HG02798 (cell line): ENCODE results near the gene MRPL18.

Experiments
- ATAC-seq: cut with Tn5 transposase; IDR thresholded peaks from one replicate; pipeline ENCODE4 v1.9.1; 2021; ENCODE audit warnings: mild to moderate bottlenecking; ENCODE audit not compliant: unreplicated experiment, poor library complexity

MRPL18 gene

DNA sequence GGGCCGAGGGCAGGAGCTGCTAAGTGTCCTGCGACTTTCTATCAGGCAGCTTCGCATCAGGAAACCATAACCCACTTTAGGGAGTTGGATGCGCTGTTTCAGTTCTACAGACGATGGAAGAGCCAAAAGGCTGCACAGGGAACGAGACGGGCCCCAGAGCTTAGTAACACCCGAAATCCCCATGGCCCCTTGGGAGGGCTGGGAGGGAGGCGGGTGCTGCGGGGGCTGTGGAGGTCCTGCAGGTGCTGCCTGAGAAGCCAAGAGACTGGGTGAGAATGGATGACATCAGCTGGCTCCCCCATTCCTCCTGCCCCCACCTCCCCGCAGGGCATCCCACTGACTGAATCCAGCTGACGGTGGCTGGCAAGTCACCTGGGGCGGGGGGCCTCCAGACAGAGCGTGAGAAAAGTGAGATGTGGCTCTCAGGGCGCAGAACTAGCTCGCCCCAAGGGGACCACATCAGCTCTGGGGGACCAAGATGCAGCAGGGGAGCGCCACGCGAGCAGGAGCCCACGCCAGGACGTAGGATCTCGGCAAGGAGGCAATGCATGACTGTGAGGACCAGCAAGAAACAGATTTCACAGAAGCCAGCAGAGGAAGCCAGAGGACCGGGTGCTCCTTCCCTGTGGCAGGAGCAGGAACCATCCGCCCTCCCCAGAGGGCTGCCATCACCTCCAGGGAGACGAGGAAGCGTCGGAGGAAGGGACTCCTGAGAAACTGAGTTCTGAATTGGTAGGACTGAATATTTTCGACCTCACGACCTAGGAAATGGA, 46.6 kb downstream of the MRPL18 start:
- no peak for ATAC-seq

DNA sequence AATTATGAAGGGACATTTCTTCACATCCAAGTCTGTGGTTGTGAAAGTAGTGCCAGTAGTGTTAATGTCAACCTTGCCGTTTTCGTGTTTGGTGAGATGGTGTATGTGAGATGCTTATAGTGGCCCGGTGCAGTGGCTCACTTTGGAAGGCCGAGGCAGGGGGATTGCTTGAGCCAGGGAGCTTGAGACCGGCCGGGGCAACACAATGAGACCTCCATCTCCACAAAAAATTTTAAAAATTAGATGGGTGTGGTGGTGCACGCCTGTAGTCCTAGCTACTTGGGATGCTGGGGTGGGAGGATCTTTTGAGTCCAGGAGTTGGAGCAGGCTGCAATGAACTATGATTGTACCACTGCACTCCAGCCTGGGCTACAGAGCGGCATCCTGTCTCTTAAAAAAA, 47.2 kb downstream of the MRPL18 start:
- no peak for ATAC-seq

DNA sequence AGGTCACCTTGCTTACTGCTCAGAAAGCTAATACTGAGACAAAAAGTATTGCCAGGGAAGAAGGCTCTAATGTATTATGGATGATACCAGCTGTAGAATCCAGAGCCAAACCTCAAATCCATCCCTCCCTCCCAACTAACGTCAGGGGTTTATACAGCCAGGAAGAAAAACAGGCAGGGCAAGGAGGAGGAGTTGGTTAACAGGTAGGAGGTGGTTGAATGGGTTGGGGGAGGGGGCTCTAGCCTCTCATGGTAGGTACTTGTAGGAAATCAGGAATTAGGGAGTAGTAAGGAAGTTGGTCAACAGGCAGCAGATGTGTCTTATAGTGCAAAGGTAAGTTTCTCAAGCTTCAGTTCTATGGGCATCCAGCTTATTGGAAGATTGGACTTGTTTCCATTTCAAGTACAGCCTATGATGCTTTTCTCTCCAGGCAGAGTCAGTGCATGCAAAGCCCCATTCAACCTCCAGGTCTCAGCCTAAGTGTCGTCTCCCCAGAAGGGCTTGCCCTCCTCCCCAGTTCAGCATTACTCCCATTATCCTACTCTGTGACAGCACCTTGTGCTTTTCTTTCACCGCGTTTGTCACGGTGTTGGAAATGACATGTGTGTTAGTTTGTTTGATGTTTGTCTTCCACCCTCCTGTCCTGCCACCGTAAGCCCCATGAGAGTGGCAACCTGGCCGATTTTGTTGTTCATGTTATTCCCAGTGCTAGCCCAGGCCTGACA, 47.9 kb downstream of the MRPL18 start:
- no peak for ATAC-seq

DNA sequence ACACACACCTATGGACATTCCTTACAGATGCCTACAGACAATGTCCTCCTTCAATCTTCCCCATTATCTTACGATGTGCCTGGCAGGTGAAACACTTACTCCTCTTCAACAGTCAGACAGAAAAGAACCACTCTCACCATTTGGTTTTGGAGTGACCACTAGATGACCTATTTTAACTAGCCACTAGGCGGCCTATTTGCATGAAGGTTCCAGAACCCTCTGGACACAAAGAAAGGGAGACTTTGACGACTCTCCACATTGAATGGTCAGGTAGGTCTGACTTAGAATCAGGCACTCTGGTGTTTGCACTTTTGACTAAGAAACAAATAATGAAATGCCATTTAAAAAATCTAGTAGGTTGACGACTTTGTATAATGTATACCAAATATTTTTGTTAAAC, 51.8 kb downstream of the MRPL18 start:
- no peak for ATAC-seq

DNA sequence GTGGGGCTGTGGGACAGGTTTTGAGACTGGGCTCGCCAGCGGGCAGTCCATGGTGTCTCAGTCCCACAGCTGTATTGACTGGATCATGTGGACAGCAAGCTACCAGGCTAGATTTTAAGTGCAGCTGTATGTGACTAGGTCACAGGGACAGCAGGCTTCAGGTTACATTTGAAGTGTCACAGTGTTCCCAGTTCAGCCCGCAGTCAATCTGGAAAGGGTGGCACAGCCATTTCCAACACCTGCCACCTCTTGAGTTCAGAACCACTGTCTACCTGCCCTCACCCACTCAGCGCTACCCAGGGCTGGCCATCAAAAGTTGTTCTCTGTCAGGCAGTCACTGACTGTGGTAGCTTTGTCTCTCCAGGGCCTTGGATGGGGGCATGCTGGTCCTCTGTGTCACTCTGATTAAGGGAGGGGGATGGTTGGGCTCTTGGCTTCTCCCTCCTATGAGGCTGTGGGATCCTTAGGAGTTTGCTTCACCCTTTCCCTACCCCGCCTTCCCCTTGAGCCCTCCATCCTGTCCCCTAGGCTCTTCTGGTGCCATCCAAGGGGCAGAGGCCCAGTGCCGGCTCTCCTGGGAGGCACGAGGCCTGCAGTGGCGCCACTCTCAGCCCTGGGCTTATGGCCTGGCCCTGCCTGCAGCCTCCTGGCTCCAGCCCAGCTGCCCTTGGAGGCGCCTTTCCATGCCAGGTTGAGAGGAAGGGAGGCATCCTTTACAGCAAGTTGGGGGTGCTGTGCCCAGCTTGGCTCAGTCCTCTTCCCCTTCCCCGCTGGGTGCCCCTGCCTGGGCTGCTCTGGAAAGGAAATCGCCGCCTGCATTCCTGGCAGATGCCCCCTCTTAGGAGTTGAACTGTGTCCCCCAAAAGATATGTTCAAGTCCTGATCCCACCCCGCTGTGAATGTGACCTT, 54.7 kb downstream of the MRPL18 start:
- ATAC-seq = no peak
